Right lobe of liver (tissue), 6 donors: ENCODE results near the gene STAC2. TPM values are rescaled to one million over a fixed set of nuclear protein-coding genes. Genes with fewer than 3 reads are reported as not detected.

Experiments used
- ATAC-seq, 4 donors: fragments of 200-7000 bp; cut with Tn5 transposase; one replicate each; pipeline ENCODE4 v1.9.1; 2020; ENCODE audit warnings: mild to moderate bottlenecking in 4 of 4, moderate library complexity in 4 of 4
- DNase-seq, 3 donors: peaks; one replicate each; pipeline ENCODE4 v3.0.0-alpha.2; 2020
- H3K27ac ChIP-seq, 3 donors: fragments of 200-600 bp; one replicate each; pipeline ENCODE4 v1.8.0; 2022
- H3K27me3 ChIP-seq, 2 donors: fragments of 200-600 bp; one replicate each; pipeline ENCODE4 v1.8.0; 2022
- H3K36me3 ChIP-seq, 4 donors: fragments of 200-600 bp; sonication (generic) in 1 of 4; one replicate each; pipeline versions ENCODE4 v1.5.1 to v1.8.0; 2017 to 2022; ENCODE audit warnings: control low read depth in 1 of 4
- H3K4me1 ChIP-seq, 4 donors: fragments of 200-600 bp; sonication (generic) in 1 of 4; one replicate each; pipeline versions ENCODE4 v1.5.1 to v1.8.0; 2017 to 2022; ENCODE audit warnings: control low read depth in 1 of 4
- H3K4me3 ChIP-seq, 3 donors: fragments of 200-600 bp; one replicate each; pipeline ENCODE4 v1.8.0; 2022
- H3K9me3 ChIP-seq, 4 donors: fragments of 200-600 bp; sonication (generic) in 1 of 4; one replicate each; pipeline versions ENCODE4 v1.5.1 to v1.8.0; 2017 to 2022; ENCODE audit warnings: control low read depth in 1 of 4
- CTCF ChIP-seq, 4 donors: fragments of 200-600 bp in 3 of 4; fragments of 450-650 bp in 1 of 4; IDR thresholded peaks; one replicate each; pipeline versions ENCODE4 v1.5.1 to v1.8.0; 2016 to 2022; ENCODE audit warnings: antibody characterized with exemption in 4 of 4, mild to moderate bottlenecking in 2 of 4
- POLR2A ChIP-seq: fragments of 450-650 bp; IDR thresholded peaks from one replicate; pipeline ENCODE4 v1.6.1; 2017; ENCODE audit warnings: antibody characterized with exemption, mild to moderate bottlenecking
- WGBS: methylation state at CpG from one replicate; pipeline ENCODE4 v1.1.6; 2018; ENCODE audit warnings: low coverage, low lambda C conversion rate; ENCODE audit not compliant: insufficient coverage; ENCODE audit errors: missing lambda C conversion rate; 5-methylcytosine and 5-hydroxymethylcytosine counted together
- intact Hi-C, 2 donors: fragments of 100-400 bp; cut with DNase I; formaldehyde crosslinking; loops; one replicate each; pipeline versions ENCODE4 v1.11.2 to v1.14.1; 2022
- total RNA-seq, 6 experiments: library from RNA; depleted of rRNA in 2 of 6; stranded (reverse); fragments of >200 nt in 2 of 6; fragmentation: NEBNext Ultra II Directional in 3 of 6; extraction: Animal tissue kit (Norgen Biotek cat#: 25700) in 3 of 6; gene quantifications; one replicate each; pipeline versions ENCODE4 v1.1.0 to v1.2.4, GENCODE V29; 2016 to 2023
- donor health status: DM: no; HTN: yes; CAD: no.
- donor health status: DM: no; HTN: no; CAD: no.
- donor health status: DM: no; HTN: no; CAD: no.
- donor health status: DM: no; HTN: yes; CAD: no.
- donor health status: DM: no; HTN: yes; CAD: no.

STAC2 gene
- total RNA-seq, 6 experiments from 2014 or later = not detected

GRCh38 chr17:39183720-39184119, 42.0 kb downstream of the STAC2 start:
- 81% methylated on average over 5 of the region's 10 CpGs for WGBS
- TF ChIP-seq CTCF (IDR thresholded peaks at IDR 0.05) = no peak
- no peak for TF ChIP-seq POLR2A
- Histone ChIP-seq H3K4me1 (no peaks in the 10 kb centered on the region), H3K9me3 (no peaks in the 10 kb centered on the region), H3K27ac (no peak overlapping the region), H3K4me3 (no peak overlapping the region), H3K36me3 (no peaks in the 10 kb centered on the region), H3K27me3 (no peaks in the 10 kb centered on the region)
- intact Hi-C loops = no loop called here
- DNase-seq = no peak
- ATAC-seq = no peak

GRCh38 chr17:39183045-39183444, 42.7 kb downstream of the STAC2 start:
- DNase-seq (no peak), ATAC-seq (no peak)
- H3K4me1 ChIP-seq = no peaks in the 10 kb centered on the region
- TF ChIP-seq POLR2A (no peak), CTCF (IDR thresholded peaks at IDR 0.05) (no peak)
- no peaks in the 10 kb centered on the region for H3K36me3 ChIP-seq
- intact Hi-C loops = no loop called here
- no peak overlapping the region for H3K27ac ChIP-seq
- no peak overlapping the region for H3K4me3 ChIP-seq
- no peaks in the 10 kb centered on the region for H3K9me3 ChIP-seq
- H3K27me3 ChIP-seq = no peaks in the 10 kb centered on the region
- whole genome bisulfite sequencing = 86% methylated on average over 5 of the region's 5 CpGs

- Histone ChIP-seq H3K4me3 (no peak overlapping the region), H3K9me3 (no peaks in the 10 kb centered on the region), H3K36me3 (no peaks in the 10 kb centered on the region), H3K27ac (no peak overlapping the region), H3K27me3 (no peaks in the 10 kb centered on the region), H3K4me1 (no peaks in the 10 kb centered on the region)
- ATAC-seq (no peak), DNase-seq (no peak)
- no peak for TF ChIP-seq POLR2A
- 74% methylated on average over 5 of the region's 5 CpGs for WGBS
- intact Hi-C loops = no loop called here
Observed at GRCh38 chr17:39181303-39181702, 44.4 kb downstream of the STAC2 start.

- no peak overlapping the region for H3K4me3 ChIP-seq
- no peak overlapping the region for H3K27ac ChIP-seq
- no peak for ATAC-seq
- H3K9me3 ChIP-seq = no peaks in the 10 kb centered on the region
- H3K27me3 ChIP-seq = no peaks in the 10 kb centered on the region
- H3K36me3 ChIP-seq = no peaks in the 10 kb centered on the region
- WGBS = 84% methylated on average over 2 of the region's 4 CpGs
- intact Hi-C loops = no loop called here
- no peak for TF ChIP-seq POLR2A
- TF ChIP-seq CTCF (IDR thresholded peaks at IDR 0.05) = no peak
- DNase-seq = no peak
- no peaks in the 10 kb centered on the region for H3K4me1 ChIP-seq
Observed at GRCh38 chr17:39178536-39178935, 47.2 kb downstream of the STAC2 start.

DNA sequence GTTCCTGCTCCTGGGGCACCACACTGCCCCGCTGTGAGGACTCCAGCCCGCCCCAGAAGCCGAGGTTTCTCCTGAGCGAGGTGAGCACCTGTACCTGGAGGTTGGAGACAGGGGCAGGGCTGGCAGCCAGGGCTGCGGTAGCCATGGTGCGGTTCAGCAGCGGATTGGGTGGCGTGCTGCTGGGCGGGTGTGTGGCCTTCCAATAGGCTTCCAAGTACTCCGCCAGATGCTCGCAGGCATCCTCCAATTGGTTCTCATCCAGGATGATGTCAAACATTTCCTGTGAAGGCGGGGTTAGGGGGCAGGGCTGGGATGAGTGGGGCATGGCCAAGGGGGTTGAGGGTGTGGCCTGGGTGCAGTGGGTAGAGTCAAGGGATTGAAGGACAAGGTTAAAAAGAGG, 48.5 kb downstream of the STAC2 start:
- Histone ChIP-seq H3K9me3 (no peaks in the 10 kb centered on the region), H3K36me3 (no peaks in the 10 kb centered on the region), H3K4me3 (no peak overlapping the region), H3K4me1 (no peaks in the 10 kb centered on the region), H3K27ac (no peak overlapping the region), H3K27me3 (no peaks in the 10 kb centered on the region)
- no peak for ATAC-seq
- DNase-seq = no peak
- intact Hi-C loops = no loop called here
- 100% methylated on average over 1 of the region's 12 CpGs for WGBS
- TF ChIP-seq CTCF (IDR thresholded peaks at IDR 0.05) = no peak
- TF ChIP-seq POLR2A = no peak
